GM21825 (cell line): ENCODE measurements around the gene RNF150.
"Not testable (repeated sequence)": the region's sequence is repeated elsewhere in the genome, so short reads cannot be mapped to it uniquely, and the experiment has no call there.

Source experiments
- ATAC-seq: cut with Tn5 transposase; IDR thresholded peaks from one replicate; pipeline ENCODE4 v1.9.1; 2021; ENCODE audit warnings: mild to moderate bottlenecking, moderate library complexity; ENCODE audit not compliant: unreplicated experiment

RNF150 gene

DNA sequence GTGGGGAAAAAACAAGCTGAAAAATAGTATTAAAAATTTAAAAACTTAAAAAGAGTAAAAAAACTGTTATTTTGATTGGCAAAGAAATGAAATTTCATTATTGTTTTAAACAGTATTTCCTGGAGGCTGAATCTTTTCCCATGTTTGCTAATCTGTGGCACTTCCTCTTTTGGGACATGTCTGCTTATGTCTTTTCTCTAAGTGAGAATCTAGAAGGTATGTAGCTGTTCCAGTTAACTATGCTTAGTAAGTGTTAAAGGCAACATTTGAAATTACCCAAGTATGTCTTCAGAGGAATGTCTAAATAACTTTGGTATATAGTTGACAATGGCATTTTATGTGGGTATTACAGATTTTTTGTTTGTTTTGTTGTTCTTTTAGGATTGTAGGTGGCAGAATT, 295.5 kb downstream of the RNF150 start:
- ATAC-seq = no peak

DNA sequence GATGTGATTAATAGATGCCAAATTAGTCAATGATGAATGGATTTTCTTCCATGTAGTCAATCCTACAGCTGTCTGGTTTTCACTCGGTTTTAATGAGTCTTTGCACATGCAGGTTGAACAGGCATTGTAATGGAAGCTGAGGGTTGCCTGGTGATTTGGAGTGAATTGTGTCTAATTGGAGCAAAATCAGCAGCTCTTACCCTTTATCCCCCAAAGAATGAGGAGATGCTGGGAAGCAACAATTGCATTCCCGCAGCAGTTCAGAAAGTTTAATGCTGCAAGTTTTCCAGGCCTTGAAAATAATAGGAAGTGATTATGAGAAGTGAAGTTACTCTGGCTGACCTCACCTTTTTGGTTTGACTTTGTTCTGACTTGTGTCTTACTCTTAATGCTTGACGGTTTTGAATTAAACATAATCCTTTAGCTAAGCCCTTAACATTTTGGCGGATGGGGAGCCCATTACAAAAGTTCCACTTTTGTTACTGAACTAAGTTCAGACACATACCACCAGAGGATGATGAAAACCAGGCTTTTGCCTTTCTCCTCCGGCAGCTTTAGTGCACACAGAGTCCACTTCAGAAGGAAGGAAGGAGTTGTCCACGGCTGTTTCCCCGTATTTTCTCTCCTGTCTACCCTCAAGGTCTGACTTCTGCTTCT, 298.3 kb downstream of the RNF150 start:
- ATAC-seq = no peak

DNA sequence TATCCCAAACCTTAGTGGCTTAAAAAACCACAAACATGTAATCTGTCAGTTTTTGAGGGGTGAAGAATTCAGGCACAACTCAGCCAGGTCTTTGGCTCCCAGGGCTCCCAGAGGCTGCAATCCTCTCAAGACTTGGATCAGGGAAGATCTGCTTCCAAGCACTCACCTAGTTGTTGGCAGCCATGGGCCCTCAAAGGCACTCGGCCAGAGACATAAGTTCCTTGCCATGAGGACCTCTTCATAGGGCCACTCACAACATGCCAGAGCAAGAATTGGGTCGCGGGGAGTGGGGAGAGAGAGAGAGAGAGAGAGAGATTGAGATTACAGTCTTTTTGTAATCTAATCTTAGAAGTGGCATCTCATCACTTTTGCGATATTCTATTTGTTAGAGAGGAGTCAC, 300.0 kb downstream of the RNF150 start:
- no peak for ATAC-seq

GRCh38 chr4:140829825-140830224, 303.4 kb downstream of the RNF150 start:
- ATAC-seq = peak; percentile 98

DNA sequence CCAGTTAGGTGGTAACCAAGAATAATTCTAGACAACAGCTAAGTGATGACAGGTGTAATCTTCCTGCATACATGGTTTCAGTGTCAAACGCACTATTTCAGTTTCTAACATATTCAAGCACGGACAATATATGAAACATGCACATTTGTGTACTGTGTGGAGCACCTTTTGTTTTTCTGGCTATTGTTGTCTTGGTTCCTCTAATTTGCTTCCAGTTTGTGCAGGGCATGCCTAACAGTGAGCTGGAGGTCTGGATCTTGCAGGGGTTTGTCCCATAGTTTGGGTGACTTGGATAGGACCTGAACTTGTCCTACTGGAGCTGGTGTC, 306.6 kb downstream of the RNF150 start:
- peak; percentile 46 for ATAC-seq

- not testable (repeated sequence) for ATAC-seq
Measured at GRCh38 chr4:140820520-140820919, 312.7 kb downstream of the RNF150 start.

- no peak for ATAC-seq
Measured at GRCh38 chr4:140819610-140820009, 313.7 kb downstream of the RNF150 start.

DNA sequence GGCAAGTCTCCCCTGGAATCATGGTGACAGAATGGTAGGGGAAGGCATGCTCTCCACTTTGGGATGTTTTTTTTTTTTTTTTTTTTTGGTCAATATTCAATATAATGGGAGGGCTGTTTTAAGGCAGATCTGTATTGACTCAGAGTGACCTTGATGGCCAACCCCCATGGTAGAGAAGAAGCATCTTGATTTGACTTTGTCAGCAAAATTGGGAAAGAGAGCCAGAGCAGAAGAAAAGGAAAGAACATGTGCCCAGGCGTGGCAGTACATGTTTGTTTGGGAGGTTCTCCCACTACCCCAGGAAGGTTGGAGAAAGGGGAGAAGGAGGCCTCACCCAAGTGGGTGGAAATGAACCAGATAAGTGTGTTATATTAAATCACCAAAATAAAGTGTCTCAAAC, 314.8 kb downstream of the RNF150 start:
- no peak for ATAC-seq

GRCh38 chr4:140816806-140817510, 316.3 kb downstream of the RNF150 start:
- ATAC-seq = no peak

DNA sequence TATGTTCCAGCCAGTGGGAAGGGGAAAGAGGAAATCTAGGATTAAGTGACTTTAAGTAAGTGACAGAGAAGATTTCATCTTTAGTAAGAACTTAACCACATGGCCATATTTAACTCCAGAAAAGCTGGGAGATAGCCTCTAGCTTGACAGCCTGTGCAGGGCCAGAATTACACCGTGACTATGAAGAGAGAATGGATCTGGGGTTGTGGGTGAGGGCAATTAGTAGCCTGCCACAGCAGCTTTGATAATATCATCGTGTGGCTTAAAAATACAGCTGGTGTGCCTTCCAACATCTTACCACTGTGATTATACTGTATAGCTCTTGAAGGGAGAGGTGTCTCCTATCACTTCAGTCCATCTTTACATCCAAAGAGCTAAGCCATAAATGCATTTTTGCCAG, 319.5 kb downstream of the RNF150 start:
- no peak for ATAC-seq

GRCh38 chr4:140812916-140813315, 320.4 kb downstream of the RNF150 start:
- ATAC-seq = no peak

GRCh38 chr4:140811429-140811828, 321.8 kb downstream of the RNF150 start:
- ATAC-seq = no peak

- not testable (repeated sequence) for ATAC-seq
Measured at GRCh38 chr4:140810591-140811169, 322.6 kb downstream of the RNF150 start.
